HG03280 (cell line): ENCODE measurements around the gene MAP3K20.
"Not testable (repeated sequence)": the region's sequence is repeated elsewhere in the genome, so short reads cannot be mapped to it uniquely, and the experiment has no call there.

Experiments
- ATAC-seq: cut with Tn5 transposase; IDR thresholded peaks from one replicate; pipeline ENCODE4 v1.9.1; 2021; ENCODE audit warnings: mild to moderate bottlenecking, moderate library complexity; ENCODE audit not compliant: unreplicated experiment

MAP3K20 gene

DNA sequence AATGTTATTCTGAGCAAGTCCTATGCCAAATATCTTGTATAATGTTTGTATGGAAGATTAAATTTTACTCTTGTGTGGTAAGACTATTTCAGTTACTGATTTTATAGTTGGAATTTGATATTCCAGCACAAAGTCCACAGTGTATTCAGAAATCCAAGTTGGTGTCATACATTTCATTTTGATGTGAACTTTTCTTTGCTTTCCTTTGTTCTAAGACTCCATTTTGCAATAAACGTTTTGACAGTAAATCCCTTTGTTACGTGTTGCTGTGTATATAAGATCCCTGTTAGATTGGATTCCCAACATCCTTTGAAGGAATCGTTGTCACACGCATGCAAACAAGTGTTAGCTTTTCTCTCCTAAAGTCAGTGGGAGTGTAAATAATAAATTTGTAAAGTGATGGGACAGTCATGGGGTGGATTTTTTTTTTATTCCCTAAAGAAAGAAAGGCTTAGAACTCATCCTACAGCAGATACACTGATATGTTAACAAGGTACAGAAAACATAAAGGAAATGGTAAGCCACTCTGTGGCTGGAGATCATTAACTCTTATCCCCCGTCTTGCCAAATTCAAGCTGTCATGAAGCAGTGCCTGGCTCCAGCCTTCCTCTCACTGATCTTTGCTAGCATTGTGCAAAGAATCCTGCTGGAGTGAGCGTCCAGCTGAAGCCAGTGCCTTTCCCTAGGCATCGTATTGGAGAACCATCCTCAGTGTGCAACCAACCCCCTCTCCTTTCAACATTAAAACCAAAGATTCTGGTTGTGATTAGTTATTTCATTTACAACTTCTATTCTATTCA lies 151.5 kb downstream of the MAP3K20 start:
- no peak for ATAC-seq

DNA sequence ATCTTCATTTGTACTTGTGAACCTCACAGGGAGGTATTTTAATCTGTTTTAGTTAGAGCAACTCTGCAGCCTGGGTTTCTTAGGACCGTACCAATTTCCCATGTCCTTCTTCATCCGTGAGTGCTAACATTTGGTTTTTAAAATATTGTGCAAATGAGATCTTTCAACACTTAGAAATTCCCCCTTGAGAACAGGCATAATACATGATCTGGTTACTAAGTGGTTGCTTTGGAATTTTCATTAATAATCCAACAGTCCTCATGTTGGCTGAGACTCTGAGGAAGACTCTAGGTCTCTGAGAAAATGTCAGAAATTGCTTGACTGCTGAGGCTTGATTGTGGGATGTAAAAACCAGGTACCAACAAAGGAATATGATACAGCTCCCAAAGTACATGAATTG lies 153.4 kb downstream of the MAP3K20 start:
- no peak for ATAC-seq

DNA sequence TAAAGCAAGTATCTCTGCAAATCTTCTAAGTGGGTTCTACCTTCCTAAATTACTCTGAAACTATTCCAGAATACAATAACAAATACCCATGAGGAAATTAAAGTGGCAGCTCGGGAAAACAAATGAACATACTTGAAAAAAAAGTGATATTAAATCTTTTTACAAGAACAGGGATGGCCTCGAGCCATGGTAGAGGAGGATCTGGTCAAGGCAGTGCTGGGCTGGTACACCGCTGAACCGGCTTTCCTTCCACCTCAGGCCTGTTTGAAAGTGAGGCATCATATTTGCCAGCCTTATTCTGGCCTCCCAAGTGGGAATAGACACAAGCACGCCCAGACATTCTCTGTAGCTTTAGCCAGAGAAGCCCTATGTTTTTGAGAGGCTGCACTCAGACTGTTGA lies 154.5 kb downstream of the MAP3K20 start:
- ATAC-seq = no peak

DNA sequence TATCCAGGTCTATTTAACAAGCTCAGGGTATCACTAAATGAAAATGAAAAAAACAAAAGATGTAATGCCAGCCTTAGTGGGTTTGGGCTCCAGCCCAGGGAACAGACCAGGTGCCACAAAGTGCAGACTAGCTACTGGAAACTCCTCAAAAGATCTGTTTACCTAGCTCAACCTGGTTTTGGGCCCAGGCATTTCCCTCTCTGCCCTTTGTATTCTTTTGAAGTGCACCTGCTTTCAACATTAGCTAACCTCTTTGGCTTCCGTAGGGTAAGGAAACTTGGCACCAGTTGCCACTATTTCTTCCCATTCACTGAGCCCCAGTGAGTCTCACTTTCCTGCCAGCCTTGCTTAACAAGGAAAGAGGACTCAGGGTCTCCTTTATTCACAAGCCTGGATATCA lies 155.4 kb downstream of the MAP3K20 start:
- no peak for ATAC-seq

DNA sequence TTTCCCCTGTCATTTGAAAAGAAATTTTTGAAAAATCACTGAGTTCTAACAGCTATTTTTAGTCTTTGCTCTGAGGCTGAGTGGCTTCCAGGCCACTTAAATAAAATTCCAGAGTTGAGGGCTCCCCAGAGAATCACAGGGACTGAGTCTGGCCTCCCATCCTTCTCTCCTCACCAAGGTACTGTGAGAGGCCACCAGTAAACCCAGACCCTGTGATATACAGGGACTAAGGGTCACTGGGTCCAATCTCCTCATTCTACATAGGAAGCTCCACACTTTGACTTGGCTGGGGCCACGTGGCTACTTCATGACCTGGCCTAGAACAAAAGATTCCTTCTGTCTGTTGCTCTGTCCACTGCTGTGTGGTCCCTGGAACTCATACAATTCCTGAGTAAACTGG lies 155.8 kb downstream of the MAP3K20 start:
- no peak for ATAC-seq

DNA sequence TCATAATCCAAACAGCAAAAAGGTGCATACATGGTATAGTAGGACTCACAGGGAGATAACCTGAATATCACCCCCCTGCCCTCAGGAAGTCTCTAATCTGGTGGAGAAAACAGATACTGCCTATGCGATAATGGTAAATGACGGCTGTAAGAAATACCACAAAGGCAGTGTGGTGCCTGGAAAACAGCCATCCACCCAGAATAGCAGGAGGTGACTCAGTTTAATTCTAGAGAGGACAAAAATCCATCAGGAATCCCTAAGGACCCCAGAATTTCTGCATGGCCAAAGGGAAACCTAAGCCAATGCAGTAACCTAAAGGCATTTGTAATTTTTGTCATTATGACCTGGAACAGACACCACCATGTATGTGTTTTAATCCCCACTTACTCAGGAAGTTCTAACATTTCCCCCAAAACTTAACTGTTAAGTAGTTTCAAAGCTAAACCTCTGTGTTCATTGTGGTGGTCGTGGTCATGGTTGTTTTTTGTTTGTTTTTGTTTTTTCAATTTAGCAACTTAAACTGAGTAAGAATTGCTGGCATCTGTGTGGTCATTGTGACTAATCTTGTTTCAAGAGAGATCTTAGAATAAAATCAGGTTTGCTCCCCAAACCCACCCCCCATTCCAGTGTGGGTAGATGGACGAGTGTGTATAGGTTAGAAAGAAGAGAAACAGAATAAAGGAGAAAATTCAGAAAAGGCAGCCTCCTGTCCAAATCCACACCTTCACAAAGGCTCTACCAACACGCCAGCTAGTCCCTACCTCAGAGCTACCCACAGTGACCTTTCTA lies 157.5 kb downstream of the MAP3K20 start:
- no peak for ATAC-seq

DNA sequence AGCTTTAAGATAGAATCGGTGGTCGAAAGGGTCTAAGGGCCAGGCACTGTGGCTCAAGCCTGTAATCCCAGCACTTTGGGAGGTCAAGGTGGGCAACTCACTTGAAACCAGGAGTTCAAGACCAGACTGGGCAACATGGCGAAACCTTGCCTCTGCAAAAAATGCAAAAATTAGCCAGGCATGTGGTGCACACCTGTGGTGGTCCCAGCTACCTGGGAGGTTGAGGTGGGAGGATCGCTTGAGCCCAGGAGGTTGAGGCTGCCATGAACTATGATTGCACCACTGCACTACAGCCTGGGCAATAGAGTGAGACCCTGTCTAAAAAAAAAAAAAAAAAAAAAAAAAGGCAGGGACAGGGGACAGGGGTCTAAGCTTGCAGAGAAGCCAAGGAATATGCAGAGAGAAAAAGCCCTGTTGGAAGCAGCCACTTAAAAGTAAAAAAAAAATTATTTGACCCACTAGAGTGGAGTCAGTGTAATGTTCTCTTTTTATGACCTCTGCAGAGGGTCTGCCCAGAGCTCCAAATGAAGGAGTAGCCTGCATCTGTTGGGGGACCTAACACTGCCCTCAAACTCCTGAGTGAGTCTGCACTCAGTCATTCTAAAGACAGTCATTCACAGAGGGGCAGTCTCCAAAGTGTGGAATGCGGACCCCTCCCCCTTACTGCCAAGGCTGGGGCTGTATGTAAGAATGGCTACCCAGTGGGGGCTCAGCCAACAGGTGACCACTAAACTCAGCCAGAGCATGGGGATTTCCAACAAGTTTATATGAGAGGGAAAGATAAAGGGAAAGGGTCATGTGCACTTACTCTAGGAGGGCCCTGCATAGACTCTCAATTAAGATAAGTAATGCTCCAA lies 160.5 kb downstream of the MAP3K20 start:
- ATAC-seq = no peak

DNA sequence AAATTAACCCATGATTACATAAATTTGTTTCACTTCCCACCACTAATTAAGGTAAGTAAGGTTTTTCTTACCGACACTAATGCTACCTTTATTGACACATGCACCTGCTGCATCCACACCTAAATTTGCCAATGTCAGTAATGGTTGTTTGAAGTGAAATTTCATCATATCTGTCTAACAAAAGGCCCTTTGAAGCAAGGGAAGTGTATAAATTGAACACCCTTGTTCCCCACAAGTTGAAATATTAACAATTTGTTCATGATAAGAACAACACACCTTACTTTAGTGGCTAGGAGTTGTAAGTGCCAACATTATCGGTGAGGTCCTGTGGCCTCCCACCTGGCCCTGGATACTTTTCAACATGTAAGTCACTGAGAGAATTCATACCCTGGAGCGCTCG lies 162.7 kb downstream of the MAP3K20 start:
- no peak for ATAC-seq

DNA sequence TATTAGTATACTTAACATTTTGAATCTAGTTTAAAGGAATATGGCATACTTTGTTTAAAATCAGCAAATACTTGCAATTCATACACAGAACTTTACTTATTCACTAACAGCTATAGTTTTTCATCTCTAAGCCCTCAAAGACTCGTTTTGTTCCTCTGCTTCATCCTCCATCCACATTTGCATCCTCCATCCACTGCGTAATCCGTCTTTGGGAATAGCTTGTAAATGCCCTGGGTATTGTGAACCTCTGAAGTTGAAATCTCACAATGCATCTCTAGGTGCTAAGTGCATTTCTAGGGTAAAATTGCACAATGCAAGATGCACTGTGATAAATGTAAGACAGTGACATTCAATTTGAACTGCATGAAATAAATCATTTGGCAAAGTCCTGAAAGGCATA lies 163.2 kb downstream of the MAP3K20 start:
- no peak for ATAC-seq

DNA sequence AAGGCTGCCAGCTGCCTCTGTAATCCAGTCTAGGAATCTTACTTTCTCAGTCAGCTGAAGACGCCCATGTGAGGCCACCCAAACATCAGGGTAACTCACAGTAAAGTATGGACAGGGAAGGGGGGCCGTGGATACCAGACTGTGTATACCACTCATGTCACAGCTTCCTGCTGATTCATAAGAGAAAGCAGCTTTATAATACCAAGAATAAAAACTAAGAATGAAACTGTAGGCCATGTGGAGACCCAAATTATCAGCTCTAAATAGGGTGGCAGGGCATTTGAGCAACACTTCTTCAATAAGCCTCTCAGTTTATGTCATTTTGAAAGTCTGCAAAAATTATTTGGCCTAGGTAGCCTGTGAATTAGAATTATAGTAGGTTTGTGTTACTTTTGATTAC lies 164.0 kb downstream of the MAP3K20 start:
- peak; percentile 97 for ATAC-seq

DNA sequence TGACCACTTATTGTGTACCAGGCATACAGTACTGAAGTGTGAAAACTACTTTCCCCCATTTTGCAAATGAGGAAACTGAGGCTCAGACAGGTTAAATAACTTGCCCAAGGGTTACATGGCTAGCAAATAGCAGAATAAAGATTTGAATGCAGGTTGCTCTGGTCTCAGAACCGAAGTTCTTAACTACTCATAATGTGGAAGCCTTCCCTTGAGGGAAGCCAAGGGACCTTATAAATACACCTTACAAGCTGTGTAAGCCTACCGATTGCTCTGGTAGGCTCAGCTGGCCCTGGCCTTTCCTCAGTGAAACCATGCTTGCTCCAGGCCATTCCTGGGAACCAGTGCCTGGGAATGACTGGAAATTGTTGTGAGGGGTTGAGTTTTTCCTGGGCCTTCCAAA lies 164.4 kb downstream of the MAP3K20 start:
- peak; percentile 22 for ATAC-seq

DNA sequence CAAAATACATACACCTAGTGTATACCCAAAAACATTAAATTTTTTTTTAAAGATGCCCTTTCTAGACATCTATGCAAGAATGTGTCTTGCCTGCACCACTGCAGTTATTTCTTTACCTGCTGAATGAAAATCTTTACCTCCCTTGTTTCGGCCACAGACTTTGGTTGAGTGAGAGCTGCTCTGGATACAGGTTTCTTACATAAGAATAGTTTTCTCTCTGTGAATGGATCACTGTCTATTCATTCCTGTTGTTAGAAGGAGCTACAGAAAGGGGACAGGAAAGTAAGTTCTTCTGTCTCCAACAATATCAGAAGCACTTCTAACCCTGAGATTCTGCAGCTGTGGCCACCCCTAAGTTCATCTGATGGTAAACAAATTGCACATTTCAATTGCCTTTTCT lies 166.0 kb downstream of the MAP3K20 start:
- no peak for ATAC-seq

DNA sequence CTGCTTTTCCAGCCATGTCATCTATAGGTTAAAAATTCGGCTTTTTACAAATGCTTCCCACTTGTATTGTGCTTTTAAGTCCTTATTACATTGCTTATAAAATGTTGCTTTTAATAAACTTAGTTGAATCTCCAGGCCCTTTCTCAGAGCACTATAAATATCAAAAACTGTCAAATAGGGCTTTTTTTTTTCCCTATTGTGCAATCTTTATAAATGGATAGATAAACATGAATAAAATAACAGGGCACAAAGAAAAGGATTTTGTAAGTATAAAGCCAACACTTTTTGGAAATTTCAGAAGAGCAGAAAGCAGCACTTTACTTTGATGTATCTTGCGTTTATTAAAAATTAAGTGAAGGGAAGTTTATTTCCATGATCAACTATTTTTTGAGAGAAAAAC lies 171.5 kb downstream of the MAP3K20 start:
- no peak for ATAC-seq

DNA sequence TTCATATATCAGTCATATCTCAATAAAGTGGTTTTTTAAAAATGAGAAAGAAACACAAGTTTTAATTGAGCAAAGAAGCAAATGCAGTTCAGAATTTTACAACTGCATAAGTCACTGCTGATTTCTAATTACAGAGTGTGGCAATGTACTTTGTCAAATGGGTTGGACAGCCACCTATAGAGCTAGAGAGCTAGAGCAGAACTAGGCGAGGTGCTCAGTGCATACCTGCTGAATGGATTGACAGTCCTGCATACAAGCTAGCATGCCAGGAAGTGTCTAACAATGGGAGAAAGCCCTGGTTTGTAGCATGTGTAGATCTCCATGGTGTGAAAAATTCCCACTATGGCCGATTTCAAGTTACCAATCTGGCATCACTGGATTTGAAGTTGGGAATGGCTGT lies 172.7 kb downstream of the MAP3K20 start:
- no peak for ATAC-seq

DNA sequence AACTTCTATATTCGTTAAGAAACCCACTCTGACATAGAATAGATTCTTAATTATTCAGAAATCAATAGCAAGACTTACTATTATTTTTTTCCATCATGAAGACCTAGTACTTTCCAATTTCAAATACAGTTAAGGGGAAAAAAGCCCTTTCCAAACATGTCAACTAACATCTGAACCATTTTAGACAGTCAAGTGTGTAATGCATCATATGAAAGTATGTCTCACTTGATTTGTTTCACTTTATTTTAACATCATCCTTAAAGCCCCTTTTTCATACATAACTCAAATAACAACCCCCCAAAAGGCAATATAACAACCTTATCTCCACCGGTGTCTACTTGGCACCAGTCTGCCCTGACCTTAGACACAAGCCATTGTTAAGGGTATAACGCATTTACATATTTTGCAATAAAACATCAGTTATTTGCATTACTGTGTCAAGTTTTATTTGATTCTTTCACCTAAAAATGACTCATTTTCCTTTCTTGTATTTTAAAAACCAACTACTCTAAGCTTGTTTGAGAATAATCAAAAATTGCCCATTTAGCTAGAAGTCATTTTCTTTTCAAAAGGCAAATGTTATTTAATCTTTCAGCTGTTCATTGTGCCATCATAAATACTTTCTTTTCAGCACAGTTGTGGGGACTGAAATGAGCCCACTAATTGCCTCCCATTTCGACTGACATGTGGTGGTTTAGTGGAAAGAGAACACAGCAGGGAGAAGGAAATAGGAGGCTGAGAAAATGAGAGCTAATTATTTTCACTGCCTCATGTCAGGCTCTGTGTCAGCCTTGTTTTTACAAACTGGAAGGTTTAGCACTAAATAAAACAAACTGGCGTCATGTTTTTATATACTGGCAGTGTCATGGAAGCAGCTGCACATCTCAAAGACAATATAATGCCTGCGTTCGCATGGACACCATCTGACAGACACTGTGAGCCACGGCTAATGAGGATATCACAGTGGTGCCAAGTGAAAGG lies 174.3 kb downstream of the MAP3K20 start:
- ATAC-seq = no peak

DNA sequence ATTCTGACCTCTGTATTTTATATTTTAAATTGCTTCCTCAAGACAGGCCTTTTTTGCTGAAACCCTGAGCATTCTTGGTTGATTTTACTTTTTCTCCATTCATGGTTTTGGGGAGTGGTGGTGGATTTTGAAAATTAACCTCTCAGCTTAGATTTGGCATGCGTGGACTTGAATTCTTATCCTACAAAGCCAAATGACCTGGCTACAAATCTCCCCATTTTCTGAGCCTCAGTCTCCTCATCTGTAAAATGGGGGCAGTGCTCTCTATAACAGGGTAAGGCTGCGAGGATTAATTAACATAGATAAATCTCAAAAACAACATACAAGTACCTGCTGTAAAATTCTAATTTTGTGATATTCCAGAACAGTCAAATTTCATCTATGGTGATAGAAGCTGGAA lies 175.6 kb downstream of the MAP3K20 start:
- no peak for ATAC-seq

DNA sequence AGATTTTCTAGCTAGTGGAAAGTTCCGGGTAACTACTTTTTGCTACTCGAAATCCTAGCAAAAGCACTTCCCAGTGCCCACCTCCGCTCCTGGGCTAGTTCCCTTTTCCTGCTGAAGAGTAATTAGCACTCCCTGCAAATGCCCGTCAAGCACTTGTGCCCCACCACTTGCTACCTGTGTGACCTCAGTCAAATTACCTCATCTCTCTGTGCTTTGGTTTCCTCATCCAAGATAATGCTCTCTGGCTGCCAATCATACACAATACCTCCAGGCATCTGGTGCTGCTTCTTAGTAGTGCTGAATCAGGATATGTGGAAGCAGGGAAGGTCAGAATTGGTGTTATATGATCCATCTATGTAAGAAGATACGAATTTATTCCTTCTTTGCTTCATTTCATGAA lies 176.9 kb downstream of the MAP3K20 start:
- ATAC-seq = no peak

DNA sequence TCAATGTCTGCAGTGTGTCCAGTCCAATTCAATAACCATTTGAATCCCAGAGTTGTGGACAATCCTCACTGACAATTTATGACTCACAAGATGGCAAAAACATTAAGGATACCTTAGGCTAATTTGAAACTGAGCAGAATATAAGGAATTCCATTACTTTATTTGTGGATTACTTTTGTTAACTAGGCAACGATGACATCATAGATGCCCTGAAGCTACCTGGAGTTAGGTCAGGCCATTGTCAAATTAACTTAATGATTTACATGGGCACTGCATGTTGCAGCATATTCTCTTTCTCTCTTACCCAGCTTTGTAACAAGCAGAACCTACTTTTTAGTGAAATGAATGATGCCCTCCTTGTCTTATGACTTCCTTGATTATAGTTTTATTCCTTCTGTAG lies 179.0 kb downstream of the MAP3K20 start:
- ATAC-seq = no peak

DNA sequence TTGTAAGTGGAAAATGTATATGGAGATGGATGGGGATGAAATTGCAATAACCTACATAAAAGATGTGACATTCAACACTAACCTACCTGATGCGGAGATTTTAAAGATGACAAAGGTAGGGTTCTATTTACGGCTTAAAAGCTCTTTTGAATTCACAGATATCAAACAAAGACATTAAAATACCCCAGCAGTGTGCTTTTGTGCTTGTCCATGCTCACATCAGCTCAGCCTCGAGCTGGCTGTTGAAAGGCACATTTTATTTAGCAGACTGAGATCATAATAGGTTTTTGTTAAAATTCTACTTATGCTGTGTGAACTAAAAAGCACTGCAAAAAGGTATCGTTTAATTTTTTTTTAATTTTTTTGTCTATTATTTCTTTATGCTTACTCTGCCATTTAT lies 183.1 kb downstream of the MAP3K20 start:
- ATAC-seq = no peak

DNA sequence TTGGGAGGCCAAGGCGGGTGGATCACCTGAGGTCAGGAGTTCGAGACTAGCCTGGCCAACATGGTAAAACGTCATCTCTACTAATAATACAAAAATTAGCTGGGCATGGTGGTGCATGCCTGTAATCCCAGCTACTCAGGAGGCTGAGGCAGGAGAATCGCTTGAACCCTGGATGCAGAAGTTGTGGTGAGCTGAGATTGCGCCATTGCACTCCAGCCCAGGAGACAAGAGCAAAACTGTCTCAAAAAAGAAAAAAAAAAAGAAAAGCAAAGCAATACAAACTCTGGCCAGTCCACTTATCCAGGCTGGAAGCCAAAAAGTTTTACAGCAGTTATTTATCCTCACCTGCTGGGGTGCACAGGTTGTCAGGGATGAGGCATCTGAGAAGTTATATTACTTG lies 186.7 kb downstream of the MAP3K20 start:
- not testable (repeated sequence) for ATAC-seq
